HepG2 (cell line): ENCODE results near the gene YY2. TPM values are rescaled to one million over a fixed set of nuclear protein-coding genes. Genes with fewer than 3 reads are reported as not detected.

Source experiments
- ATAC-seq: fragments of 200-7000 bp; cut with Tn5 transposase; 3 replicates; pipeline ENCODE4 v1.9.1; 2020; ENCODE audit warnings: mild to moderate bottlenecking, moderate library complexity
- BruUV-seq: library from RNA; stranded (reverse); fragments of 400-500 nt; replicated peaks from 2 replicates; lab custom pipeline; 2021; lab: Mats Ljungman, UMichigan
- CTCF ChIA-PET: fragments of 300-600 bp; formaldehyde crosslinking; extraction: SDS; loops from one replicate; lab custom pipeline; 2021; ENCODE audit warnings: low total read pairs, inconsistent platforms, low intra/inter-chr PET ratio; lab: Yijun Ruan, JAX
- POLR2A ChIA-PET: fragments of 350-600 bp; sonication (Branson Sonifier 250); formaldehyde crosslinking; loops from one replicate; lab custom pipeline; 2020; ENCODE audit warnings: antibody characterized with exemption, inconsistent platforms; lab: Yijun Ruan, JAX
- DNase-seq: peaks from one replicate; pipeline ENCODE4 v3.0.0-alpha.2; 2015; ENCODE audit warnings: low spot score
- FAIRE-seq: peaks from 3 replicates; lab custom pipeline; 2011; peaks lifted over from hg19 to GRCh38; lab: Jason Lieb, UNC
- H2AFZ ChIP-seq: one replicate; pipeline ENCODE4 v1.6.1; 2011; ENCODE audit warnings: low read length, inconsistent platforms
- H3K27ac ChIP-seq: fragments of 300-600 bp; 3 replicates; pipeline ENCODE4 v1.8.0; 2011; ENCODE audit warnings: mixed run types, mild to moderate bottlenecking, mixed read lengths, low read length, inconsistent platforms; ENCODE audit not compliant: insufficient read depth; ENCODE audit errors: extremely low read length
- H3K27me3 ChIP-seq, 2 experiments: fragments of 200-600 bp in 1 of 2; 2 replicates in 1 of 2; 3 replicates in 1 of 2; pipeline versions ENCODE4 v1.6.0 to v1.8.0; 2011; ENCODE audit warnings: low read length in 2 of 2, mild to moderate bottlenecking in 2 of 2, moderate library complexity in 2 of 2, inconsistent platforms in 1 of 2; ENCODE audit not compliant: insufficient read depth in 2 of 2, control insufficient read depth in 1 of 2
- H3K36me3 ChIP-seq, 2 experiments: fragments of 200-600 bp in 1 of 2; replicated peaks in 1 of 2; 2 replicates in 1 of 2; 3 replicates in 1 of 2; pipeline versions ENCODE4 v1.5.1 to v1.8.0; 2011; ENCODE audit warnings: low read length in 2 of 2, inconsistent platforms in 1 of 2; ENCODE audit not compliant: insufficient read depth in 2 of 2, control insufficient read depth in 1 of 2
- H3K4me1 ChIP-seq: 2 replicates; pipeline ENCODE4 v1.5.1; 2012; ENCODE audit warnings: low read length, inconsistent platforms; ENCODE audit not compliant: insufficient read depth
- H3K4me2 ChIP-seq: 2 replicates; pipeline ENCODE4 v1.6.0; 2011; ENCODE audit warnings: low read depth, low read length, inconsistent platforms
- H3K4me3 ChIP-seq, 3 experiments: fragments of 200-600 bp in 1 of 3; sonication (generic), shearing (Covaris generic) in 1 of 3; replicated peaks in 1 of 3; 2 replicates each; pipeline ENCODE4 v1.5.1; 2011 to 2016; ENCODE audit warnings: low read length in 3 of 3, inconsistent platforms in 2 of 3, low read depth in 2 of 3, mild to moderate bottlenecking in 2 of 3, control low read depth in 1 of 3, mixed read lengths in 1 of 3; ENCODE audit not compliant: insufficient read depth in 1 of 3
- H3K79me2 ChIP-seq: one replicate; pipeline ENCODE4 v1.6.1; 2011; ENCODE audit warnings: low read length, inconsistent platforms; ENCODE audit not compliant: insufficient read depth
- H3K9ac ChIP-seq: 2 replicates; pipeline ENCODE4 v1.6.0; 2011; ENCODE audit warnings: mild to moderate bottlenecking, low read depth, low read length, inconsistent platforms; ENCODE audit not compliant: insufficient read depth
- H3K9me3 ChIP-seq: 2 replicates; pipeline ENCODE4 v1.5.1; 2012; ENCODE audit warnings: mild to moderate bottlenecking, low read length
- H4K20me1 ChIP-seq: 2 replicates; pipeline ENCODE4 v1.6.0; 2011; ENCODE audit warnings: inconsistent platforms, mild to moderate bottlenecking, low read length, moderate library complexity; ENCODE audit not compliant: insufficient read depth
- ATF1 ChIP-seq: IDR thresholded peaks from 2 replicates; pipeline ENCODE4 v1.6.1; 2016; ENCODE audit warnings: mild to moderate bottlenecking, control low read depth
- CENPT ChIP-seq: sonication (generic); formaldehyde crosslinking; IDR thresholded peaks from 2 replicates; pipeline ENCODE4 v1.8.0; 2022; ENCODE audit warnings: low read depth, mild to moderate bottlenecking, moderate library complexity, missing genetic modification reagents
- EZH2 ChIP-seq: conservative IDR thresholded peaks from 2 replicates; pipeline ENCODE4 v1.6.1; 2012; ENCODE audit warnings: mild to moderate bottlenecking, low read depth, low read length, moderate library complexity
- FOXA3 ChIP-seq: IDR thresholded peaks from 2 replicates; pipeline ENCODE4 v1.6.1; 2016; ENCODE audit warnings: missing genetic modification reagents, missing compliant biosample characterization
- GRHL1 ChIP-seq: sonication (generic); formaldehyde crosslinking; conservative IDR thresholded peaks from 2 replicates; pipeline ENCODE4 v1.8.0; 2022; ENCODE audit warnings: missing genetic modification reagents
- GTF3A ChIP-seq: sonication (generic); formaldehyde crosslinking; conservative IDR thresholded peaks from 2 replicates; pipeline ENCODE4 v1.4.0; 2020; ENCODE audit warnings: mild to moderate bottlenecking, missing genetic modification reagents
- HIVEP1 ChIP-seq: sonication (generic); formaldehyde crosslinking; IDR thresholded peaks from 2 replicates; pipeline ENCODE4 v1.4.0; 2020; ENCODE audit warnings: mild to moderate bottlenecking, missing genetic modification reagents
- HMGA1 ChIP-seq: sonication (generic); formaldehyde crosslinking; conservative IDR thresholded peaks from 2 replicates; pipeline ENCODE4 v1.4.0; 2020; ENCODE audit warnings: missing genetic modification reagents
- NCOA1 ChIP-seq: sonication (generic); formaldehyde crosslinking; IDR thresholded peaks from 2 replicates; pipeline ENCODE4 v1.9.0; 2021; ENCODE audit warnings: missing genetic modification reagents
- PRDM4 ChIP-seq: sonication (generic); formaldehyde crosslinking; IDR thresholded peaks from 2 replicates; pipeline ENCODE4 v1.9.0; 2021; ENCODE audit warnings: missing genetic modification reagents, borderline replicate concordance
- RFX1 ChIP-seq: fragments of 450-650 bp; IDR thresholded peaks from 2 replicates; pipeline ENCODE4 v1.6.1; 2017
- RFX3 ChIP-seq: IDR thresholded peaks from 2 replicates; pipeline ENCODE4 v1.6.1; 2016; ENCODE audit warnings: missing biosample characterization, missing genetic modification reagents
- TARDBP ChIP-seq: sonication (generic); formaldehyde crosslinking; IDR thresholded peaks from 2 replicates; pipeline ENCODE4 v1.8.0; 2022; ENCODE audit warnings: mild to moderate bottlenecking, missing genetic modification reagents
- TBL1XR1 ChIP-seq: fragments of 150-350 bp; IDR thresholded peaks from 2 replicates; pipeline ENCODE4 v1.6.1; 2014; ENCODE audit warnings: borderline replicate concordance, low read length; ENCODE audit not compliant: partially characterized antibody
- ZNF451 ChIP-seq: sonication (generic); formaldehyde crosslinking; IDR thresholded peaks from 2 replicates; pipeline ENCODE4 v1.5.0; 2020; ENCODE audit warnings: mild to moderate bottlenecking, missing genetic modification reagents
- ZNF615 ChIP-seq: sonication (generic); formaldehyde crosslinking; IDR thresholded peaks from 2 replicates; pipeline ENCODE4 v1.5.0; 2020; ENCODE audit warnings: mild to moderate bottlenecking, missing genetic modification reagents, borderline replicate concordance
- ZNF780A ChIP-seq: sonication (generic); formaldehyde crosslinking; IDR thresholded peaks from 2 replicates; pipeline ENCODE4 v1.8.0; 2022; ENCODE audit warnings: mild to moderate bottlenecking, missing genetic modification reagents, moderate library complexity
- ZNF878 ChIP-seq: sonication (generic); formaldehyde crosslinking; IDR thresholded peaks from 2 replicates; pipeline ENCODE4 v1.8.1; 2023; ENCODE audit warnings: mild to moderate bottlenecking, missing genetic modification reagents, moderate library complexity
- ZNF891 ChIP-seq: sonication (generic); formaldehyde crosslinking; IDR thresholded peaks from 2 replicates; pipeline ENCODE4 v1.5.0; 2020; ENCODE audit warnings: mild to moderate bottlenecking, missing genetic modification reagents
- WGBS: methylation state at CpG from one replicate; pipeline ENCODE4 v1.1.6; 2017; ENCODE audit warnings: low lambda C conversion rate; 5-methylcytosine and 5-hydroxymethylcytosine counted together
- in situ Hi-C: cut with HindIII; loops from 2 replicates; pipeline ENCODE4 v1.10.0; 2017; ENCODE audit warnings: low pct_unique_long_range_greater_than_20kb; ENCODE audit not compliant: extremely low pct_ligation_motif_present
- intact Hi-C: fragments of 100-400 bp; cut with micrococcal nuclease; formaldehyde crosslinking; loops from one replicate; pipeline ENCODE4 v1.10.0; 2022; ENCODE audit not compliant: unreplicated experiment
- polyA plus RNA-seq, 8 experiments: library from polyadenylated mRNA; depleted of rRNA in 3 of 8; stranded (reverse) in 7 of 8; unstranded in 1 of 8; fragments of >200 nt; fragmentation: Illumina TruSeq in 4 of 8; extraction: Trizol in 4 of 8; gene quantifications; 2 replicates each; pipeline versions ENCODE4 v1.2.1 to v1.2.3, GENCODE V29; 2011 to 2016; ENCODE audit warnings: low read depth in 4 of 8, missing spikeins in 1 of 8, mixed read lengths in 1 of 8; ENCODE audit not compliant: insufficient read depth in 1 of 8
- total RNA-seq, 5 experiments: library from RNA; depleted of rRNA; stranded (reverse); fragments of >200 nt; fragmentation: Illumina TruSeq; extraction: Trizol; gene quantifications; 2 replicates each; pipeline ENCODE4 v1.2.3, GENCODE V29; 2016; ENCODE audit warnings: low read depth in 1 of 5
- TF ChIP-seq, protein P1 (sequence below): sonication (generic); formaldehyde crosslinking; IDR thresholded peaks from 2 replicates; pipeline ENCODE4 v1.4.0; 2020; ENCODE audit warnings: missing genetic modification reagents

YY2 gene
- total and polyA plus RNA-seq, 2 of the 13 experiments (the other 11 are each of a cell fraction or from before 2014, with no cell fraction given): 0.34 to 0.44 TPM

DNA sequence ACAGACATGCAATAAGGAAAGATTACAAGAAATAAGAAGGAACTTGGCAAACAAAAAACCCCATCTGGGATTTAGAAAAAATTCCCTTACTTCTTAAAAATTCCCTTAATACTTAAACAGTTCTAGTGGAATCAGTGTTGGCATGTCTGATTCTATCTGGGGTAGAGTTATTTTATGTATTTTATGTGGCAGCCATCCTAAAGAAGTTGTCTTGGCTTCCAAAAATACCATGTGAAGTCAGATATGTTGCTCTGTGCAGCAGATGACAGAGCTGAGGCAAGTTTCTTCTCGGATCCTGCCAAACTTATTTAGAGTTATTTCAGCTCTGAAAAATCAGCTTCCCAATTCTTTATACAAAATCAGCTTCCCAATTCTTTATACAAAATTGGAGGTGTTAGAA, 14.7 kb downstream of the YY2 start (continued):
- TF ChIP-seq CENPT: no peak
- TF ChIP-seq RFX3: no peak
- TF ChIP-seq RFX1: no peak
- TF ChIP-seq ZNF891: no peak
- TF ChIP-seq TARDBP: no peak
- TF ChIP-seq ZNF615: no peak

GRCh38 chrX:21873063-21873775, 17.4 kb downstream of the YY2 start:
- no peaks in the 10 kb centered on the region for H4K20me1 ChIP-seq
- no peaks in the 10 kb centered on the region for H3K36me3 ChIP-seq
- ATAC-seq (no peak), FAIRE-seq (no peak), DNase-seq (no peak)
- H3K9me3 ChIP-seq: no peaks in the 10 kb centered on the region
- intact Hi-C loops: no loop called here
- BruUV-seq: no TSS peak
- in situ Hi-C loops: no loop called here
- H3K79me2 ChIP-seq: no peaks in the 10 kb centered on the region
- H3K9ac ChIP-seq: no peak overlapping the region
- WGBS: 93% methylated on average over 4 of the region's 4 CpGs
- H3K4me3 ChIP-seq: no peak overlapping the region
- no peak overlapping the region for H3K4me2 ChIP-seq
- no peak overlapping the region for H3K27ac ChIP-seq
- POLR2A ChIA-PET: no interaction called here
- no peaks in the 10 kb centered on the region for H3K27me3 ChIP-seq
- H3K4me1 ChIP-seq: no peaks in the 10 kb centered on the region
- H2AFZ ChIP-seq: no peak overlapping the region
- CTCF ChIA-PET: no interaction called here
- no peak for TF ChIP-seq NCOA1
- no peak for TF ChIP-seq EZH2
- TF ChIP-seq TBL1XR1: no peak
- no peak for TF ChIP-seq HMGA1
- no peak for TF ChIP-seq GTF3A (CRISPR knock-in tag)
- TF ChIP-seq PRDM4: no peak
- no peak for TF ChIP-seq ATF1 (CRISPR knock-in tag)
- no peak for TF ChIP-seq ZNF451 (CRISPR knock-in tag)
- no peak for TF ChIP-seq ZNF878
- no peak for TF ChIP-seq ZNF780A (CRISPR knock-in tag)
- TF ChIP-seq, protein P1, sequence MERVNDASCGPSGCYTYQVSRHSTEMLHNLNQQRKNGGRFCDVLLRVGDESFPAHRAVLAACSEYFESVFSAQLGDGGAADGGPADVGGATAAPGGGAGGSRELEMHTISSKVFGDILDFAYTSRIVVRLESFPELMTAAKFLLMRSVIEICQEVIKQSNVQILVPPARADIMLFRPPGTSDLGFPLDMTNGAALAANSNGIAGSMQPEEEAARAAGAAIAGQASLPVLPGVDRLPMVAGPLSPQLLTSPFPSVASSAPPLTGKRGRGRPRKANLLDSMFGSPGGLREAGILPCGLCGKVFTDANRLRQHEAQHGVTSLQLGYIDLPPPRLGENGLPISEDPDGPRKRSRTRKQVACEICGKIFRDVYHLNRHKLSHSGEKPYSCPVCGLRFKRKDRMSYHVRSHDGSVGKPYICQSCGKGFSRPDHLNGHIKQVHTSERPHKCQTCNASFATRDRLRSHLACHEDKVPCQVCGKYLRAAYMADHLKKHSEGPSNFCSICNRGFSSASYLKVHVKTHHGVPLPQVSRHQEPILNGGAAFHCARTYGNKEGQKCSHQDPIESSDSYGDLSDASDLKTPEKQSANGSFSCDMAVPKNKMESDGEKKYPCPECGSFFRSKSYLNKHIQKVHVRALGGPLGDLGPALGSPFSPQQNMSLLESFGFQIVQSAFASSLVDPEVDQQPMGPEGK: no peak
- TF ChIP-seq HIVEP1 (CRISPR knock-in tag): no peak
- TF ChIP-seq GRHL1 (CRISPR knock-in tag): no peak
- TF ChIP-seq FOXA3 (CRISPR knock-in tag): no peak
